Right ventricle myocardium superior (tissue), 1 donor: ENCODE measurements around the gene RAI14. TPM values are rescaled to one million over a fixed set of nuclear protein-coding genes. Genes with fewer than 3 reads are reported as not detected.

ENCODE experiments used
- ATAC-seq: fragments of 200-7000 bp; cut with Tn5 transposase; one replicate; pipeline ENCODE4 v1.9.1; 2020; ENCODE audit warnings: mild to moderate bottlenecking; ENCODE audit not compliant: poor library complexity
- DNase-seq: peaks from one replicate; pipeline ENCODE4 v3.0.0-alpha.2; 2020
- intact Hi-C: fragments of 100-400 bp; cut with DNase I; formaldehyde crosslinking; loops from one replicate; pipeline ENCODE4 v1.11.2; 2022
- long read RNA-seq: library from polyadenylated mRNA; unstranded; transcript quantifications from one replicate; pipeline ENCODE4 v2.0.0, GENCODE V29; 2021
- total RNA-seq: library from RNA; stranded (reverse); fragmentation: NEBNext Ultra II Directional; extraction: Animal tissue kit (Norgen Biotek cat#: 25700); gene quantifications from one replicate; pipeline ENCODE4 v1.2.1, GENCODE V29; 2021
- donor health status: DM: no; HTN: yes; CAD: no; lungs with severe emphysema.

Gene RAI14
- total RNA-seq = 10.5 TPM
- long read RNA-seq, partial matches to known transcripts = 2 of 6 reads
- long read RNA-seq, other reads (novel, unspliced or antisense) = 1 of 6 reads

DNA sequence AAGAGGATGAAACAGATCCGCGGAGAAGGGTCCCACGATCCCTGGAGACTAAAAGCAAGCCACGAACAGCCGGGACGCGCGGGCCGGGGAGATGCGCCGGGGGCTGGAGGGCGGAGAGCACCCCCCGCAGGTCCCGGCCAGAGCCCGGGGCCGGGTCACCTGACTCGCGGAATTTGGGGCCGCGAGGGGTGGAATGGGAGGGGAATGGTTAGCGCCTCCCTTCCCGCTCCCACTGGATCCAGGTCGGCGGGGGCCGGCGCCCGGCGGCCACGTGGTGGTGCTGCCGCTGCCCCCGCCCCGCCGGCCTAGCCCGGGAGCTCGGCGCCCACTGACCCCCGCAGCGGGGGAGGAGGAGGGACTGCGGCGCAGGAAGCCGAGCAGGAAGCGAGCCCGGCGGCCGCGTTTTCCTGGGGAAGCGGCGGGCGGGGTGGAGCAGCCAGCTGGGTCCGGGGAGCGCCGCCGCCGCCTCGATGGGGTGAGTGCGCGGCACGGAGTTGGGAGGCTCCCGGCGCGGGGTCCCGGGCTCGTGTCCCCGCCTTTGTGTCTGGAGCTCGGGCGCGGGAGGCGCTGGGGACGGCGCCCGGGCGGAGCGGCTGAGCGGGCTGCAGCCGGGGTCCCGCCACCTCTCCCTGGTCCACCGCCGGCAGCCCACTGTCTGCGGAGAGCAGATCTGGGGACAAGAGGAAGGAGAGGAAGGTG lies at the start of gene RAI14:
Gene RAI14, plus strand, starts transcription at position 328 of the 699 bp plus-strand sequence. CDS start 30,592 bp downstream, outside the sequence.
- peak; percentile 93 for ATAC-seq
- intact Hi-C loops = no loop called here
- peak; percentile 84 for DNase-seq

DNA sequence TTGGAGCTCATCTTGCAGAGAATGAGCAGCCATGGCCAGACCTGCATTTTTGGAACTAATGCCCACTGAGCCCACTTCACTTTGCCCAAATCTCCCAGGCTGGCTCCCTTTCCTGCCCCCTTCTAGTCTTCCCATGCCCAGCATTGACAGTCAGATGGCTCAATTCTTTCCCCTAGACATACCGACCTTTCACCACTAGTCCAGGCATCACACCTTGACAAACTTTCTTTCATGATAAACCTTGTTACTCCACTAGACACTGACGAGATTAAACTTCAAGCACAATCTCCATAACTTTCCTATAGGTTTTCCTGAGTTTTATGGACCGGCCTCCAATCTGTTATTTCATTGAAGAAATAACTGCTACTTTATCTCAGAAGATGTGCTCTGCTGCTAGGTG lies 47.8 kb upstream of the RAI14 start:
- DNase-seq (no peak), ATAC-seq (no peak)
- intact Hi-C loops = no loop called here

DNA sequence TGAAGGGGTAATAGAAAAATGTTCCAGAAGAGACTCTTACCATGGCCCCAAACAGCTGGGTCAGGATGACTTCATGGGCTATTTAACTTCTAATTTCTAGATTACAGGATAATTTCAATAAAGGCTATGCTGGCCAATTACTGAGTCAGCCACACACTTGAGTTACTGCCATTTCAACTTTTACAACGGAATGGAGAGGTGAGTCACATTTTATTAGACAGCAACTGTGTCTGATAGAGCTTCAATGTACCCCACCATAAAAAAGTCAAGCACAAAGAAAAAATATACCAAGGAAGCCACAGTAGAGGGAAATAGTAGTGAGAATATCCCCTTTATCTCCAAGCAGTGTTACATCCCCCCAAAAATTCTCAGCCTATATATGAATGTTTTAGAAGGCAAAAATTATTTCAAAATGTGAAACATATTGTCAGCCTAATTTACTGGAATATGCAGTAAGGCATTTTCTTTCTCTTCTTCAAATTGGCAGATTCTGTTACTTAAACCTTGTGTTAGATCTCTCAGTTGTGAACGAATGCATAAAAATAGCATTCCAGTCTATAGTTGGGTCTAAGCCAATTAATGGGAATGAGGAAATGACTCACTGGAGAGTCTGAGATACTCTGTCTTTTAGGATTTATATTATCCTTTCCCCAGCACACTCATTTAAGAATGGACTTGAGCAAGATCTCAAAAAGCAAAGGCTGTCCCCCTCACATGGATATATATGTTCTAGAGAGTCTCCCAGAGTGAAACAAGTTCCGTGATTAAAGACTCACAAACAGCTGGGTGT lies 47.1 kb upstream of the RAI14 start:
- peak; percentile 29 for ATAC-seq
- intact Hi-C loops = no loop called here
- DNase-seq = no peak

DNA sequence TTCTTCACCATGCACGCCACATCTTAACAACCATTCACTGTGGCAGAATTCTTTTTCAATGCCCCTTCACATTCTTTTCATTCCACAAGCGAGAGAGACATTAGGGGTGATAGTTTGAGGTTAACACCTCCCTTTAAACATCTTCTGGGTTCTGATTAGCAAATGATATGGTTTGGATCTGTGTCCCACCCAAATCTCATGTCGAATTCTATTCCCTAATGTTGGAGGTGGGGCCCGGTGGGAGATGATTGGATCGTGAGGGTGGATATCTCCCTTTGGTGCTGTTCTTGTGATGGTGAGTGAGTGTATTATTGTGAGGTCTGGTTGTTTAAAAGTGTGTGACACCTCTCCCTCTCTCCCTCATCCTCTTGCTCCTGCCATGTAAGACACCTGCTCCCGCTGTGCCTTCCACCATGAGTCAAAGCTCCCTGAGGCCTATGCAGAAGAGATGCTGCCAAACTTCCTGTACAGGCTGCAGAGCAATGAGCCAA lies 46.1 kb upstream of the RAI14 start:
- ATAC-seq (no peak), DNase-seq (no peak)
- intact Hi-C loops = no loop called here

DNA sequence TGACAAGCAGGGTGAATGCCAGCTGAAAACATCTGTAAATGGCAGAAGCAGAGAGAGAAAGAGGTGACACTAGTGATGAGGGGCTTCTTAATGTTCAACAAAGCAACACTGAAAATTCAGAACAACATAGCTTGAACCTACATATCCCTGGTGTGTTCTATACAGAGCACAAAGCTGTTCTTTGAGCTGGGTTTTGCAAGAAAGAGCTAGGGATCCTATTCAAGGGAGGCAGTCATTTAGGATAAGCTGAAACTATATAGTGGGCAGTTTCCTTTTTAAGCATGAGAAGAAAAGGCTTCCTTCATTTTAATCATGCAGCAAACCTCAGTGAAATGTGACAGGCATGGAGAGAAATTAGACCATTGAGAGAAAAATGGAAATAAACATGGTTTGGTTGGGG lies 45.6 kb upstream of the RAI14 start:
- ATAC-seq (no peak), DNase-seq (no peak)
- intact Hi-C loops = no loop called here

DNA sequence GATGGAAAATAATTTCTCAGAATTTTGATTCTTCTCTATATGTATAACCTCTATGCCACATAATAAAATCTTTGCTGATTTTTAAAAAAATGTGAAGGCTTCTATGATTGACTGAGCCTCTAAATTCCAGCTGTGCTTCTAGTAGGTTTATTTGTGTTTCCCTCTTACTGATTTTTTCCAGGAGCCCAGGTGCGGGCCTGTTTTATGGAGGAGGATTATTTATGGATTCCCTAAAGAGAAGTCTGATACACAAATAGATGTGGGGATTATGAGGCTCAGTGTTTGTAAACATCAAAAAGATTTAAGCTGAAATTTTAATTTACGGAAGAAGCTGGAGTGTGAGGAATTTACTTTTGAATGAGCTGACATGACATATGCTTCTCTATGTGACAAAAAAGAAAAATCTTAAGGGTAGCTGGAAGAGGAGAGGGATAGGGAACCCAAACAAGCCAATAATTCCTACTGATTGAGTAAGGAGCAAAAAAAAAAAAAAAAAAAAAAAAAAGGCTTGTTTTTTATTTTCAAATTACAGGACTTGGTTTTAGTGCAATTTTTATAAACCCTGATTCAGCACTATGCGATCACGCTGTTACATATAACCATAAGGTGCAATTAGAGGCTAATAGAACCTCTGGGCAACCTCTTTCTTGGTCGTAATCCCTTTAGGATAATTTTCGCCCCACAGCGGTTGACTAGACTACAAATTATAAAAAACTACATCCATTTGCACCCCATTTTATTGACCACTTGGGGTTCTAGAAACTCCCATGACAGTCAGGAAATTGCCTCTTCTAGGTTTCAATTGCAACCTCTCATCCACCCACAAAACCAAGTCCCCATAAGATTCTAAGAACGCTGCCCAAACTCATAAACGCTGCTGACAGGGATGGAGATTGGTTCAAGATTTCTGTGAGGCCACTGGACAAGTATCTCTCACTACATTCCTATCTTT lies 44.4 kb upstream of the RAI14 start:
- DNase-seq (no peak), ATAC-seq (no peak)
- intact Hi-C loops = no loop called here

DNA sequence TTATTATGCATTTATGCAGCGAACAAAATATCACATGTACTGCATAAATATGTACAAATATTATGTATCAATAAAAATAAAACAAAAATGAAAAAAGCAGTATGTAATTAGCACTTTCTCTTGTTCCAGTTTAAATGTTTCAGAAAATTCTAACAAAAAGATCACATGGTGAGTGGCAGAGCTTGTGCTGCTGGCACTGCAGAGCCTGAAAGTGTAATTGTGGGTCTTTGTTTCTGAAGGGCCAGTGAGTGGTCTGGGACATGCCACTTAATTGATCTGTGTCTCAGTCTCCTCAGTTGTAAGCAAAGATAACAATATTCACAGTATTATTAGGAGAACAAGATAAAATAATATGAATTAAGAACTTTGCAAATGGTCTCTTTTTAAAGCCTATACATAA lies 39.5 kb upstream of the RAI14 start:
- intact Hi-C loops = no loop called here

DNA sequence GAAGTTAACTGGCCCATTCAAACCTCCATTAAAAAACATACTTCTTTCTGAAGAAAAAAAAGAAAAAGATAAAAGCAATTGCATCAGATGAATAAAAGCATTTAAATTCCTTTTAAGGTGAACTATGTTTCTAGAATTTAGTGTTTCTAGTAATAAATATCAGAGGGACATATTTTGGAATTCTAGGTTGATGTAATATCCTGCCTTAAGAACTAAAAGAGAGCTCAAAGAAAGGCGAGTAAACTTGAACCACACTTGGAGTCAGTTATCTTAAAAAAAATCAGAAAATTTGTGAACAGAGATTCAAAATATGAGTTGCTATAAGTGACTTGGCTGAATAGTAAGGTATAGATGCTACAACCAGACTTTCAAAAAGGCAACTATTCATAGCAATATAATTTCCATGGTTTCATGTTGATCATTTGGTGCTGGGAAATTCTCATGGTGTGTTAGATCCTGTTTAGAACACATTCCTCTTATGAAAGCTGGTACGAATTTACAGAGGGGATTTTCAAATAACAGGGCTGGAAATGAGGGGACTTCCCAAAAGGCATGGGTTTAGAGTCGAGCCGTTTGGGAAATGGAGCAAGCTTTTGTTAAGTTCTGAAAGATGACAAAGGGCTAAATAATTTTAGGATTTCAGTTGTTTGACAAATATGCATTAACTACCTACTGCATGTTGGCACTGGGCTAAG lies 37.6 kb upstream of the RAI14 start:
- ATAC-seq = no peak
- intact Hi-C loops = no loop called here
- DNase-seq = no peak

More for the DNA sequence above, 39.5 kb upstream of the RAI14 start:
- DNase-seq = no peak
- ATAC-seq = no peak

DNA sequence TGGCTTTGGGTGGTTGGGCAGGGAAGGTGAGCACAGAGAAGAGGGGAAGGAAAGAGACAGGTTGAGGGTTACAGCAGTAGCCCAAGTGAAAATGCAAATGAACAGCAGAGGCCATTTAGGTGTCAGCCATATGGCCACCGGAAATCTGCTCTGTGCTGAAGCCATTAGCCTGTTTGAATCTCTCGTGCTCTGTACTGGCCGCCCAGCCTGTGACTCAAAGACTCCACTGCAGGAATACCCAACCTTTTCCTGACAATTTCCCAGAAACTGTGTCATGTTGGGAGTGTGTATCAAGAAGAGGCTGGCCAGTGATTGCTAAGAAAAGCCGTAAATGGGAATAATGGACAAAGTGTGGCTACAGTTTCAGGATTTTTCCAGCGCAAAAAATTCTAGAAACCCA lies 35.9 kb upstream of the RAI14 start:
- intact Hi-C loops = no loop called here
- ATAC-seq (no peak), DNase-seq (no peak)

DNA sequence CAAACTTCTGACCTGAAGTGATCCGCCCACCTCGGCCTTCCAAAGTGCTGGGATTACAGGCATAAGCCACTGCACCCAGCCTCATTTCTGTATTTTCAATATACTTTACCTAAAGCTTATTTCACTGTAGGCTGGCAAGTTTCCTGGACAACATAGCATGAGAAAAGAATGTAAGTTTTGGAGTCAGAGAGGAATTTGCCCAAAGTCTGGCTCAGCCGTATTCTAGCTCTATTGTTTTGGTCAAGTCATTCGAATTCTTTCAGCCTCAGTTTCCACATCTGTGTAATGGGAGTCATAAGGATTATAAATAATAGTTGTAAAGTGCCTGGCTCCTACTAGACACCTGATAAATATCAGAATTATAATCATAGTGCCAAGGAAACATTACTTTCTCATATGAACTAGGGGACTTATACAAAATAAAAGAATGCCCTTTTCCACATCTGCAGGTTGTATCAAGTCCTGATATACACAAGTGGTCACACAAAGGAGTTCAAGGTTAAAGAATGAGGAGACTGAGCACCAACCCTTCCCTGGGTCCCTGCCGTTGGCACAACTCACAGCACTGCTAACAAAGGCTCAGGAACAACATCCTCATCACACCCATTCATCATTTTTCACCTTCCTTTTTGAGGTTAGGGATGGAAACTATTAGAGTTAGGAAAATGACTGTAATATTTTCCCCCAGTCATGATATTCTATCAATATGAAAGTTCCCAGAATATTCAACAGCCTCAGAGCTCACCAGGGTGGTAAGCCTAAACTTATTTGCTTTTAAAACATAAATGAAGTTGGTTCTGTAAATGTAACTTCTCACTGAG lies 34.6 kb upstream of the RAI14 start:
- intact Hi-C loops = no loop called here
- ATAC-seq (no peak), DNase-seq (no peak)

DNA sequence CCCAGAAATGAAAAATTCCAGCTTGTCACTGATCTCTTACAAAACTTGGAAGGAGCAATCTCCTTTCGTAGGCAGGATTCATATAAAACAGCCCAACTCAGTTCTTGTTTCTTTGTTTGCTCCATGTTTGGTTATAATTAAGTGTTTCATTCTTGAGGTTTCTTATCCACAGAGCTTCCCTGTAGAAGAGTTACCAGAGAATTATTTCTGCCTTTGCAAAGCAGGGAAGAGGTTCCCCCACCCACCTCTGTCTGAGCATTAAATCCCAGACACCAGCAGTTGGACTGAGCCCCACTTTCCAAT lies 34.1 kb upstream of the RAI14 start:
- DNase-seq (no peak), ATAC-seq (no peak)
- intact Hi-C loops = no loop called here

DNA sequence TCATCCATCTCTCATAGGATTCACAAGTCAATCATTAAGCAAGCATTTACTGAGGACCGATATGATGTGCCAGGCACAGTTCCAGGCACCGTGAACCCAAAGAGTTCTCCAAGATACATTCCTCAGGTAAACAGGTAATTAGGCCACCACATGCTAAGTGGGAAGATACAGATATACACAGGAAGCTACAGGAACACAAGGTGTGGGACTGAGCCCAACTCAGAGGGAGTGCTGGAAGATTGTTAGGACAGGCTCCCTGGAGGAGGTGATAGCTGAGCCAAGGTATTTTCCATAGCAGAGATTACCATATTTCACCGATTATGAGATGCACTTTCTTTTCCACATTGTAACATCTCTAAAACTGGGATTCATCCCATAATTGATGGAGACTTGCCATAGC lies 31.4 kb upstream of the RAI14 start:
- no peak for ATAC-seq
- intact Hi-C loops = no loop called here
- DNase-seq = no peak

DNA sequence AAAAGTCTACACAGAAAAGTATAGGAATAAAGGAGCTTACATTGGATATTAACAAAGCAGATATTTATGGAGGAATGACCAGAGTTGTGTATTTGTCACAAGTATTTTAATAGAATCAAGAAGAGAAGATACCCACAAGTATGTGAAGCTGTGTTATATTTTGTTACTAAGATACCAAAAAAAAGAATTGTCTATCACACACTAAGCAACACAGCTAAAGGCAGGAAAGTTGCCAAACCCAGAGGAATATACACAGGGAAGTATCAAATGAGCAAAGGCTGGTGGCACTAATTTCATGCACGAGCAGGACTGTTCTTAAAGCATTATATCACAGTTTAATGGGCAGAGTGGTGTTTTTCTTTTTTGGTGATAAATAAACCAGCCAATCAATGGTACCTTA lies 30.9 kb upstream of the RAI14 start:
- intact Hi-C loops = no loop called here
- no peak for DNase-seq

DNA sequence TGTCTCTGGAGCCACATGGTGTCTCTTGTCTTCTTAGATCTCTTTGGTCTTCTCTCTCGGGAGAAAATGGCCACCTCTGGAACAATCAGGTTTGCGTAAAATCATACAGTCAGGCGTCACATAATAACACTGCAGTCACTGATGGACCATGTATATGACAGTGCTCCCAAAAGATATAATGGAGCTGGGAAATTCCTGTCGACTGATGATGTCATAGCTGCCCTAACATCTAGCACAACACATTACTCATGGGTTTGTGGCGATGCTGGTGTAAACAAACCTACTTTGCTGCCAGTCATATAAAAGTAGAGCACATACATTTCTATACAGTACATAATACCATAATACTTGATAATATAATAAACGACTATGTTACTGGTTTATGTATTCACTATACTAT lies 30.1 kb upstream of the RAI14 start:
- no peak for DNase-seq
- no peak for ATAC-seq
- intact Hi-C loops = no loop called here

More for the DNA sequence above, 30.9 kb upstream of the RAI14 start:
- no peak for ATAC-seq

DNA sequence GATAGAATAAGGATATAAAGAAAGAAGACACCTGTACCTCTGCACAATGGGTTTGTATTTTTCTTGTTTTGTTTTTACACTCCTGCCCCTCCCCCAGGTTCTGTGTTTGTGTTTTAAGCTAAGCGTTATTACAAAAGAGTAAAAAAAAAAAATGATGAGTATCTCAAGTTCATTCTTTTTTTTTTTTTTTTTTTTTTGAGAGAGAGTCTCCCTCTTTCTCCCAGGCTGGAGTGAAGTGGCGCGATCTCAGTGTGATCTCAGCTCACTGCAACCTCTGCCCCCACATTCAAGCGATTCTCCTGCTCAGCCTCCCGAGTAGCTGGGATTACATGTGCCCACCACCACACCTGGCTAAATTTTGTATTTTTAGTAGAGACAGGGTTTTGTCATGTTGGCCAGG lies 29.4 kb upstream of the RAI14 start:
- intact Hi-C loops = no loop called here
- no peak for DNase-seq
- ATAC-seq = no peak

DNA sequence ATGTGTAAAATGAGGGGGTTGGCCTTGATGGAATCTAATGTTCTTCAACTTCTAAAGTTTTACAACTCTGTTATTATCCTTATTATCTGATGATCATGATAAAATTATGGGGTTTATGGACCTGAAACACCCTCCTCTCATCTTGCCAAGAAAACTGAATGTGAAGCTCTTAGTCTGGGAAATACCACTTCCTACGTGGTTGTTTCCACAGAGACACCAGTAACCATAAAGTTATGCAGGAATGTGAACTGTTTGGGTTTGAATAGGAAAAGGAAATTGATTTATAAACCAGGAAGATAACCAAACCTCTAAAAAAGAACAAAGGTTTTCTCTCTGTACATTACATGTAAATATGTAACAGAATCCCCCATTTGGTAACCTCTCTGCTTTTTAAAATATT lies 28.3 kb upstream of the RAI14 start:
- no peak for ATAC-seq
- intact Hi-C loops = no loop called here

DNA sequence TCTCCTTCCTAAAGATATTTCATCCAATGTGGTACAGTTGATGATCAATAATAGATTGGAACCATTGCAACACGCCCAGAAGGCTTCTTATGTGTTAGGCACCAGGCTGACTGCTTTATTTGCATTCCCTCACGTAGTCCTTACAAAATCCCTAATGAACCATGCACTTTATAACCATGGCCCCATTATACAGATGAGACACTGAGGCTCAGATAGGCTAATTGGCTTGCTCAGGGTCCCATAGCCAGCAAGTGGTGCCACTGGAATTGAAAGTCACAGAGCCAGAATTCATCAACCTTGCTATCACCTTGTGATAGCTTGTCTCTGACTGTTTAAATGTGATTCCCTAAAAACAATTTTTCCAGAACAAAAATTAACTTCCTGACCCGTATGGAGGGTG lies 27.8 kb upstream of the RAI14 start:
- ATAC-seq (no peak), DNase-seq (no peak)
- intact Hi-C loops = no loop called here

More for the DNA sequence above, 28.3 kb upstream of the RAI14 start:
- no peak for DNase-seq

DNA sequence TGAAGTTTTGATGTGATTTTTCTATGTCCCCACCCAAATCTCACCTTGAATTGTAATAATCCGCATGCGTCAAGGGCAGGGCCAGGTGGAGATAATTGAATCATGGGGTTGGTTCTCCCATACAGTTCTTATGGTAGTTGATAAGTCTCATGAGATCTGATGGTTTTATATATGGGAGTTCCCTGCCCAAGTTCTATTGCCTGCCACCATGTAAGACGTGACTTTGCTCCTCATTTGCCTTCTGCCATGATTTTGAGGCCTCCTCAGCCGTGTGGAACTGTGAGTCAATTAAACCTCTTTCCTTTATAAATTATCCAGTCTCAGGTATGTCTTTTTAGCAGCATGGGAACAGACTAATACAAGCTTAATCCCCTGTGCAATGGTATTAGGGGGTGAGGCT lies 25.5 kb upstream of the RAI14 start:
- no peak for DNase-seq
- no peak for ATAC-seq

More for the DNA sequence above, 25.5 kb upstream of the RAI14 start:
- intact Hi-C loops = no loop called here
